ENCODE results near the gene PANK4. TPM values are rescaled to one million over a fixed set of nuclear protein-coding genes. Genes with fewer than 3 reads are reported as not detected.

Gene PANK4
- total RNA-seq, 6 experiments from 2014 or later: 9.6 to 18.9 (median 13.4) TPM

DNA sequence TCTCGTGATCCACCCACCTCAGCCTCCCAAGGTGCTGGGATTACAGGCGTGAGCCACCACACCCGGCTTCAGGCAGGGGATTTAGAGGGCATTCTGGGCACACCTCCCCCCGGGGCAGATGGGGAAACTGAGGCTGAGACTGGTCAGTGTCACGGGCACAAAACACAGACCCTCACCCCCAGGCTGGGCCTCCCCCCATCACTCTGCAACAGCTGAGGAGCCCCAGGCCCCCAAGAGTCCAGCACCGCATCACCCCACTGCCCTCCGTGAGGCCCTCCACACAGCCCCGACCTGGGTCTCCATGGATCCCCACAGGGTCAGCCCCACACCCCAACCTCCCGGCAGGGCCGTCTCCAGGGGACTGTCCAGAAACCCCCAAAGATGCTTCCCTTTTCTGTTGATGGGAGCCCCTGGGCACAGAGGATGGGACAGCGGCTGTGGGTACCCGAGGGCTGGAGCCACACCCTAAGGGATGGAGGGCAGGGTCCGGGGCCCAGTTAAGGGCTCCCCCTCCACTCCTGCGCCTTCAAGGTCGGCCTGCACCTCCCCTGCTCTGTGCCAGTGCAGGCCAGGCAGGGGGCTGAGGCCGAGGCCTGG is 40.8 kb upstream of the PANK4 start:
- H3K9me3 ChIP-seq: no peaks in the 10 kb centered on the region
- no peaks in the 10 kb centered on the region for H3K27me3 ChIP-seq
- no peak overlapping the region for H3K27ac ChIP-seq
- no peaks in the 10 kb centered on the region for H3K36me3 ChIP-seq
- 75% methylated on average over 4 of the region's 16 CpGs for WGBS (ENCODE audit: insufficient coverage, low coverage, low lambda C conversion rate, missing lambda C conversion rate)
- H3K4me1 ChIP-seq: no peaks in the 10 kb centered on the region
- TF ChIP-seq, protein P1, sequence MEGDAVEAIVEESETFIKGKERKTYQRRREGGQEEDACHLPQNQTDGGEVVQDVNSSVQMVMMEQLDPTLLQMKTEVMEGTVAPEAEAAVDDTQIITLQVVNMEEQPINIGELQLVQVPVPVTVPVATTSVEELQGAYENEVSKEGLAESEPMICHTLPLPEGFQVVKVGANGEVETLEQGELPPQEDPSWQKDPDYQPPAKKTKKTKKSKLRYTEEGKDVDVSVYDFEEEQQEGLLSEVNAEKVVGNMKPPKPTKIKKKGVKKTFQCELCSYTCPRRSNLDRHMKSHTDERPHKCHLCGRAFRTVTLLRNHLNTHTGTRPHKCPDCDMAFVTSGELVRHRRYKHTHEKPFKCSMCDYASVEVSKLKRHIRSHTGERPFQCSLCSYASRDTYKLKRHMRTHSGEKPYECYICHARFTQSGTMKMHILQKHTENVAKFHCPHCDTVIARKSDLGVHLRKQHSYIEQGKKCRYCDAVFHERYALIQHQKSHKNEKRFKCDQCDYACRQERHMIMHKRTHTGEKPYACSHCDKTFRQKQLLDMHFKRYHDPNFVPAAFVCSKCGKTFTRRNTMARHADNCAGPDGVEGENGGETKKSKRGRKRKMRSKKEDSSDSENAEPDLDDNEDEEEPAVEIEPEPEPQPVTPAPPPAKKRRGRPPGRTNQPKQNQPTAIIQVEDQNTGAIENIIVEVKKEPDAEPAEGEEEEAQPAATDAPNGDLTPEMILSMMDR (IDR thresholded peaks at IDR 0.05): no peak
- no peak for TF ChIP-seq POLR2A (IDR thresholded peaks at IDR 0.05)
- DNase-seq (no peak), ATAC-seq (no peak)
- intact Hi-C loops (cut with DNase I): loop anchor here in 1 of 2 donors (10.0 kb wide), 1 partner anchor 78 kb away; no protein-coding TSS in a partner anchor
- H3K4me3 ChIP-seq: no peak overlapping the region

DNA sequence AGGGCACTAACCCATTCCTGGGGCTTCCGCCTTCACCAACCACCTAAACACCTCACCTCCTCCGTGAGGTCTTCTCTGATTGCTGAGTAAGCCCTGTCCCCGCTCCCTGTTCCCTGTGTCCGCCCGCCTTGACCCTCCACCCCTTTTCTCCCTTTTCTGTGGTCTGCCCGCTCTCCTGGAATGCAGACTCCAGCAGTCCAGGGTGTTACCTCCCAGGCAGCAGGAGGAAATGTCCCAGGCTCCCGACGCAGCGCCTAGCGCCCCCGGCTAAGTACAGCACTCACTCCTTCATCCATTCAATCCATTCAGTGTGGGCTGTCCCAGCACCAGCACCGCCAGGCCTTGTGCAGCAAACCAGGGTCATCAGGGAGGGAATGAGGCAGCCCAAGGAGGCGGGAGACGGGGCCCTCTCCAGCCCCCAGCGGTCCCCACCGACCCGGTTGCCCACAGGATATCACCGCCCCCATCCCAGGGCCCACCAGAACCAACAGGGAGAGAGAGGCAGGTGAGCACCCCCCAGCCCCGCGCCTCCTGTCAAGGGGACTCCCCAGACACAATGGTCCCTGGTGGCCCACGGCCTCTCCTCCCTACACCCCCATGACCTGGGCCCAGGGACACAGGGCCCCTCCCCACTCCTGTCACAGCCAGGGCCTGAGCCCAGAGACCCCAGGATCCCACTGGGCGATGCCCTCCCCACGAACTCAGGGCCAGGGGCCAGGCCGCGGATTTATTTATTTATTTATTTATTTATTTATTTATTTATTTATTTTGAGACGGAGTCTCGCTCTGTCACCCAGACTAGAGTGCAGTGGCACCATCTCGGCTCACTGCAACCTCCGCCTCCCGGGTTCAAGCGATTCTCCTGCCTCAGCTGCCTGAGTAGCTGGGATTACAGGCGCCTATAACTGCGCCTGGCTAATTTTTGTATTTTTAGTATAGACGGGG is 40.0 kb upstream of the PANK4 start:
- intact Hi-C loops (cut with DNase I): loop anchor here in 1 of 2 donors (10.0 kb wide), 1 partner anchor 78 kb away; no protein-coding TSS in a partner anchor
- ATAC-seq (no peak), DNase-seq (no peak)
- no peaks in the 10 kb centered on the region for H3K36me3 ChIP-seq
- H3K27me3 ChIP-seq: no peaks in the 10 kb centered on the region
- H3K4me1 ChIP-seq: no peaks in the 10 kb centered on the region
- no peak overlapping the region for H3K4me3 ChIP-seq
- WGBS (ENCODE audit: insufficient coverage, low coverage, low lambda C conversion rate, missing lambda C conversion rate): 74% methylated on average over 16 of the region's 34 CpGs
- no peaks in the 10 kb centered on the region for H3K9me3 ChIP-seq
- TF ChIP-seq, protein P1 (IDR thresholded peaks at IDR 0.05): no peak
- TF ChIP-seq POLR2A (IDR thresholded peaks at IDR 0.05): no peak
- H3K27ac ChIP-seq: no peak overlapping the region

DNA sequence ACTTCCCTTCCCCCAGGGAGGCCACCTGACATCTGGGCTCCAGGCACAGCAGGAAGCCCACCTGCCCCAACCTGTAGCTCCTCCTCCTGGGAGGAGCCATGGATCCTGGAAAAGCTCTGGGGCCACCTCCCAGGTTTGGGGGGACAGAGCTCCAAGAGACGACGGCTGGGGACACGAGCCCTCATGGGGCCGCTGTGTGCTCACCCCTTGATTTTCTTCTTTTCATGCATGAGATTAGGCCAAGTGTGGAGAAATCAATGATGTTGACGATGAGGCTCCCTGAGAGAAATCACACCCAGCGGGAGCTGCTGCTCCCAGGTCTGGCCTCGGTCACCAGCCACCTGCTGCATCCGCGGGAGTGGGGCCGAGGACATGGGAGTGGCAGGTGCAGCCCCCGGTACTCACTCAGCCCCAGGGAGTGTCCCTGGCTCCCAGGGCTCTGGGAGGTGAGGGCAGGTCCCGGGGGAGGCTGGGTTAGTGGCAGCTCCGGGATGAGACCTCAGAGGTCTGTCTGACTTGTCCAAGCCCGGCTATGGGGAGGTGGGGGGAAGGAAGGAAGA is 38.5 kb upstream of the PANK4 start:
- DNase-seq (no peak), ATAC-seq (no peak)
- no peaks in the 10 kb centered on the region for H3K9me3 ChIP-seq
- H3K27ac ChIP-seq: no peak overlapping the region
- no peaks in the 10 kb centered on the region for H3K27me3 ChIP-seq
- intact Hi-C loops (cut with DNase I): loop anchor here in 1 of 2 donors (10.0 kb wide), 1 partner anchor 80 kb away; no protein-coding TSS in a partner anchor
- H3K36me3 ChIP-seq: no peaks in the 10 kb centered on the region
- WGBS (ENCODE audit: insufficient coverage, low coverage, low lambda C conversion rate, missing lambda C conversion rate): 60% methylated on average over 3 of the region's 14 CpGs
- no peak overlapping the region for H3K4me3 ChIP-seq
- TF ChIP-seq POLR2A (IDR thresholded peaks at IDR 0.05): no peak
- TF ChIP-seq, protein P1 (IDR thresholded peaks at IDR 0.05): no peak
- H3K4me1 ChIP-seq: no peaks in the 10 kb centered on the region

DNA sequence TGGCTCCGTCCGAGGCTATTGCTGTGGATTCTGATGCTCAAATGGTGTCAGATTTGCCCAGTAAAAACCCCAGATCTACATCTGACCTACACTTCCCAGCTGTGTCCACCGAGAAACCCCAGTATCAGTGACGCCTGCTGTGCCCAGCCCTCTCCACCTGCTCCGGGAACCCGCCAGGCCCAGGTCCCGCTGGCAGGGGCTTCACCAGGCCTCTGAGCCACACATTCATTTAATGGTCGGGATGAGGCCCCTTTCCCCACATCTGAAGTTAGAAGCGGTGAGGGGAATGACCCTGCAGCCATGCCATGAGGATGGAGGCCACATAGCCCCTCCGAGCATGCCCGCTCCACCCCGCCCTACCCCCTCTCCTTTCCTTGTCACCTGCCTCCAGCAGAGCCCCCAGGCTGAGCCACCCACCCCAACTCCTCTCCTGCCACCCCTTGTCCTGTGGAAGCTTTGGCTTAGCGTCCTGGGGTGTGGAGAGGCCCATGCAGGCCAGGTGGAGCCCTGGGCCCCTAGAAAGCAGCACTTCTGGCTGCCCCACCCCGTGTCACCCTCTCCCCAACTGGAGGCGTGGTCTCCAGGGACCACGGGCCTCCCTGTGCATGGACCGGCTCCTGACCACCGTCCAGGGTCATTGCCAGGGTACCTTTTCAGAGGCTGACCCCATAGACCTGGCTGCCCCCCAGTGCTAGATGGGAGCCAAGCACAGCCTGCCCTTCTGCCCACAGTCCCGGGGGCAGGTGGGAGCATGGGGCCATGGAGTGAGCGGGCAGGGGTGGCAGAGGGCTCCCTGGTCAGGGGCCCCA is 37.8 kb upstream of the PANK4 start:
- Histone ChIP-seq H3K27ac (no peak overlapping the region), H3K27me3 (no peaks in the 10 kb centered on the region), H3K4me3 (no peak overlapping the region), H3K36me3 (peaks cover 0 to 2% (median 0%) of the 10 kb centered on the region in 4 donors), H3K4me1 (no peaks in the 10 kb centered on the region), H3K9me3 (no peaks in the 10 kb centered on the region)
- intact Hi-C loops (cut with DNase I): loop anchor here in 1 of 2 donors (10.0 kb wide), 1 partner anchor 81 kb away; no protein-coding TSS in a partner anchor
- WGBS (ENCODE audit: insufficient coverage, low coverage, low lambda C conversion rate, missing lambda C conversion rate): no CpG with 5 or more reads among the region's 20 CpGs
- no peak for ATAC-seq
- DNase-seq: peak in 1 of 3 donors; percentile 45
- no peak for TF ChIP-seq POLR2A (IDR thresholded peaks at IDR 0.05)
- TF ChIP-seq, protein P1 (IDR thresholded peaks at IDR 0.05): no peak
